ENCODE results near the gene OR5H1.
"Not testable (repeated sequence)": the region's sequence is repeated elsewhere in the genome, so short reads cannot be mapped to it uniquely, and the experiment has no call there.

Gene OR5H1

GRCh38 chr3:98130421-98130820 is at the start of gene OR5H1:
TSS of gene OR5H1 (plus strand) at chr3:98130721. CDS start at chr3:98132698, 1,977 bp downstream.
- no peak for DNase-seq (ENCODE audit: low spot score)

GRCh38 chr3:98086873-98087272 is 43.6 kb upstream of the OR5H1 start, which contains the start of gene OR5AC2:
TSS of gene OR5AC2 (plus strand) at chr3:98087173. CDS start at chr3:98087173, 0 bp downstream.
- no peak for DNase-seq (ENCODE audit: low spot score)

GRCh38 chr3:98095882-98096281 is 34.6 kb upstream of the OR5H1 start:
- DNase-seq (ENCODE audit: low spot score) = no peak

- no peak for DNase-seq (ENCODE audit: low spot score)
These were observed 30.7 kb upstream of the OR5H1 start for GRCh38 chr3:98099848-98100247.

GRCh38 chr3:98108162-98108561 is 22.4 kb upstream of the OR5H1 start:
- DNase-seq (ENCODE audit: low spot score) = no peak

- no peak for DNase-seq (ENCODE audit: low spot score)
These were observed 20.5 kb upstream of the OR5H1 start for GRCh38 chr3:98109807-98110549.

GRCh38 chr3:98110550-98110908 is 20.0 kb upstream of the OR5H1 start:
- no peak for DNase-seq (ENCODE audit: low spot score)

- DNase-seq (ENCODE audit: low spot score) = no peak
These were observed 16.3 kb upstream of the OR5H1 start for GRCh38 chr3:98114264-98114663.

GRCh38 chr3:98115717-98116116 is 14.8 kb upstream of the OR5H1 start:
- no peak for DNase-seq (ENCODE audit: low spot score)

- DNase-seq (ENCODE audit: low spot score) = no peak
These were observed 6.1 kb downstream of the OR5H1 start for GRCh38 chr3:98136631-98137030.

GRCh38 chr3:98137826-98138557 is 7.5 kb downstream of the OR5H1 start:
- not testable (repeated sequence) for DNase-seq (ENCODE audit: low spot score)

GRCh38 chr3:98140531-98140930 is 10.0 kb downstream of the OR5H1 start:
- no peak for DNase-seq (ENCODE audit: low spot score)

- DNase-seq (ENCODE audit: low spot score) = no peak
These were observed 16.7 kb downstream of the OR5H1 start, which contains the start of gene OR5H14 for GRCh38 chr3:98147179-98147578. TSS of gene OR5H14 (plus strand) at chr3:98147479. CDS start at chr3:98149386, 1,907 bp downstream.

- no peak for DNase-seq (ENCODE audit: low spot score)
These were observed 18.2 kb downstream of the OR5H1 start for GRCh38 chr3:98148751-98149150.

GRCh38 chr3:98149456-98149855 is 18.9 kb downstream of the OR5H1 start:
- not testable (repeated sequence) for DNase-seq (ENCODE audit: low spot score)

- DNase-seq (ENCODE audit: low spot score) = no peak
These were observed 20.7 kb downstream of the OR5H1 start for GRCh38 chr3:98151241-98151640.

- no peak for DNase-seq (ENCODE audit: low spot score)
These were observed 35.9 kb downstream of the OR5H1 start, which contains the start of gene OR5H15 for GRCh38 chr3:98166396-98166795. TSS of gene OR5H15 (plus strand) at chr3:98166696. CDS start at chr3:98168700, 2,004 bp downstream.

GRCh38 chr3:98171071-98171470 is 40.5 kb downstream of the OR5H1 start:
- no peak for DNase-seq (ENCODE audit: low spot score)

GRCh38 chr3:98172621-98173020 is 42.1 kb downstream of the OR5H1 start:
- DNase-seq (ENCODE audit: low spot score) = no peak

GRCh38 chr3:98180319-98180890 is 49.9 kb downstream of the OR5H1 start:
- DNase-seq (ENCODE audit: low spot score) = no peak

GRCh38 chr3:98182196-98182595 is 51.7 kb downstream of the OR5H1 start:
- DNase-seq (ENCODE audit: low spot score) = no peak

- no peak for DNase-seq (ENCODE audit: low spot score)
These were observed 54.7 kb downstream of the OR5H1 start for GRCh38 chr3:98185180-98185579.
